ENCODE measurements around the gene TCF3.
"Not testable (repeated sequence)": the region's sequence is repeated elsewhere in the genome, so short reads cannot be mapped to it uniquely, and the experiment has no call there.

TCF3 gene

GRCh38 chr19:1672769-1673644 is 20.6 kb upstream of the TCF3 start:
- no peak for DNase-seq

- DNase-seq: no peak
These were observed 19.8 kb upstream of the TCF3 start for GRCh38 chr19:1672038-1672768.

DNA sequence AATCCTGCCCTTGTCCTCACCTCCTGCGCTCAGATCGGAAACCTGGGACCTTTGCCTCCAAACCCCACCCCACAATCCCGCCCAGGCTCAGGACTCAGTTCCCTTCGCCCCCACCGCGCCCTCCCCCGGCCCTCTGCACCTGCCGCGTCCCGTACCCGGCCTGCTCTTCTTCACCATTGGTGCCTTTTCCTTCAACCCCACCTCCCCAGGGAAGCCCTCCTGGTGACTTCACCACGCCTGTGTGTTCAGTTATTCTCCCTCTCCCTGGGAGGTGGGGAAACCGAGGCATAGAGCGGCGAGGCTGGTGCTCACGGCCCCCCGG is 19.3 kb upstream of the TCF3 start:
- no peak for DNase-seq

DNA sequence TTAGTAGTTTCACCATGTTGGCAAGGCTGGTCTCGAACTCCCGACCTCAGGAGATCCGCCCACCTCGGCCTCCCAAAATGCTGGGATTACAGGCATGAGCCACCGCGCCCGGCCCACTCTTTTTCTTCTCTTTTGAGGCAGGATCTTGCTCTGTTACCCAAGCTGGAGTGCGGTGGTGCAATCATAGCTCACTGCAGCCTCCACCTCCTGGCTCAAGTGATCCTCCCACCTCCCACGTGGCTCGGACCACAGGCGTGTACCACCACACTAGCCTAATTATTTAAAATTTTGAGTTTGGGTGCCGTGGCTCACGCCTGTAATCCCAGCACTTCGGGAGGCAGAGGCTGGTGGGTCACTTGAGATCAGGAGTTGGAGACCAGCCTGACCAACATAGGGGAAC is 18.3 kb upstream of the TCF3 start:
- not testable (repeated sequence) for DNase-seq

DNA sequence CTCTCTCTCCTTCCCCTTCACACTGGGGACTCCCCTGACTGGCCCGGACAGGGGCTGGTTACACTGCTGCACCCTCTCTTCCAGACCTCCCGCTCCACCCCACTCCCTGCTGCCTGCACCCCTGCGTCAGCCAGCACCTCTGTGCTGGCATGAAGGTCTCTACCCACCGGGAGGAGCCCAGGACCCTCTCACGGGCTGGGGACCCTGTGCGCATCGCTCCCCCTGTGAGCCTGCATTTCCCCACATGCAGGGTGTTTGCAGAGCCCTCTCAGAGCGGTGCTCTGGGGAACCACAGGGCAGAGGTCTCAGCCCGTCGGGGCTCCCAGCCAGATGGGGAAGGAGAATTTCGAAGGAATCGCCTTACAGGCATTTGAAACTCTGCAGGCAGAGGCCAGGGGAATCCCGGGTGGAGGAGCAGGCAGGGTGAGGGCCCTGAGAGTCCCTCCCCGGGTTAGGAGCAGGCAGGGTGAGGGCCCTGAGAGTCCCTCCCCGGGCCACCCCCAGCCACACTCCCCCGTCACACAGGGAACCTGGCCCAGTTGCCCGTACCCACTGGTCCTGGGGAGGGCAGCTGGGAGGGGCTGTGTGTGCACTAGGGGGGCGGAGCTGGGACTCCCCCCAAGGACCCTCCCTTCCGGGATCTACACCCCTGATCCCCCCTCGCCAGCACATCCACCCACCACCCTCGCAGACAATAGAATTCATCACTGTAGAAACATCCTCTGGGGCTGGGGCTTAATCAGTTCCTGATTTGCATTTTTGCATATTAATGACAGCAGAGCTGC is 16.3 kb upstream of the TCF3 start:
- DNase-seq: no peak

GRCh38 chr19:1668048-1668485 is 15.7 kb upstream of the TCF3 start:
- DNase-seq: no peak

- DNase-seq: no peak
These were observed 13.2 kb upstream of the TCF3 start for GRCh38 chr19:1665565-1666047.

- no peak for DNase-seq
These were observed 11.4 kb upstream of the TCF3 start for GRCh38 chr19:1663852-1664251.

DNA sequence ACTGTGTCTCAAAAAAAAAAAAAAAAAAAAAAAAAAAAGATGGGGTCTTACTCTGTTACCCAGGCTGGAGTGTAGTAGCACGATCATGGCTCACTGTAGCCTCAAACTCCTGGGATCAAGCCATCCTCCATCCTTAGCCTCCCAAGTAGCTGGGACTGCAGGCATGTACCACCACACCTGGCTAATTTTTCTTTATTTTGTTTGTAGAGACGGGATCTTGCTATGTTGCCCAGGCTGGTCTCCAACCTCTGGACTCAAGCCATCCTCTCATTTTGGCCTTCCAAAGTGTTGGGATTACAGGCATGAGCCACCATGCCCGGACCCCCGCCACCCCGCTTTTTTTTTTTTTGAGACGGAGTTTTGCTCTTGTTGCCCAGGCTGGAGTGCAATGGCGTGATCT is 10.8 kb upstream of the TCF3 start:
- not testable (repeated sequence) for DNase-seq

- no peak for DNase-seq
These were observed 9.6 kb upstream of the TCF3 start for GRCh38 chr19:1661995-1662394.

DNA sequence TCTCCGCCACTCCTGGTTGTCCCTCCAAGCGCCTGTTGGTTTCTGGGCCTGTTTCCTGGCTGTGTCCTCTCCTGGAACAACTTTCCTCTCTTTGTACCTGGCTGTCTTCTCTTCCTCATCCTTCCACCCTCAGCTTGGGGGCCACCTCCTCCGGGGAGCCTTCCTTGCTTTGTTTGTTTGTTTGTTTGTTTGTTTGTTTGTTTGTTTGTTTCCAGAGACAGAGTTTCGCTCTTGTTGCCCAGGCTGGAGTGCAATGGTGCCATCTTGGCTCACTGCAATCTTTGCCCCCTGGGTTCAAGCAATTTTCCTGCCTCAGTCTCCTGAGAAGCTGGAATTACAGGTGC is 6.6 kb upstream of the TCF3 start:
- no peak for DNase-seq

GRCh38 chr19:1658150-1659083 is 6.0 kb upstream of the TCF3 start:
- DNase-seq: no peak

DNA sequence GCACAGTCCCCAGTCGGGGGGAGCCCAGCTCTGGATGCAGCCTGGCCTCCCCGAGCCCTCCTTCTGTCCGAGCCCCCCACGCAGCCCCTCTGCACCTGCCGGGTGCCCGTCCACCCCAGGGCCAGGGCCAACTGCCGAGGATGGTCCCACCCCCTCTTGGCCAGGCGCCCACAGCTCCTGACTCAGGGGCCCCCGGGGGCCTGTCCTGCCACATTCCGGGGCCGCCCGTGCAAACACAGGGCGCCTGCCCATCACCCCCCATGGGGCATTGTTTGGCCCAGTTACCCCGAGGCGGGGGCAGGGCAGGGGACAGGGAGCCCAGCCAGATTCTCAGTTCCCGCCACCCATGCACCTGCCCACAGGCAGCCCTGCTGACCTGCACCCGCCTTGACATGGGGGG is 5.3 kb upstream of the TCF3 start:
- DNase-seq: no peak

DNA sequence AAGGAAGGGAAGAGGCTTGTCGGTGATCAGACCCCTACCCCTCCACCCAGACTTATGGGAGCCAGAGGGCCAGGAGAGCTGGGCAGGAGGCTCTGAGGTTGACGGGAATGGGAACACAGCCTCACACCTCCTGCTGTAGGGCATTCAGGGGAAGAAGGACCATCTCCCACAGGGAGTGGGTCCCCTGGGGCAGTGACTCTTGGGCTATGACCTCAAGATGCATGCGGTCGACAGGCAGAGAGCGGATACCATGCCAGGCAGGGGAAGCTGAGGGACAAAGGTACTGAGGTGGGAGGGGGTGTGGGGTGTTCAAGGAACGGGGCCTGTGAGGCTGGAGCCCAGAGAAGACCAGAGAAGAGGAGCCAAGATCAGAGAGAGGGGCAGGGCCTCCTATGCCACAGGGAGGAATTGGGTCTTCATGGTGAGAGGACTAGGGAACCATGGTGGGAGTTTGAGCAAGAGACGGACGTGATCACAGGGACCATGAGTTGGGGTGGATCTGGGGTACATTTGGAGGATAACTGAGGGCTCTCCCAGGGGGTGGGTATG is 4.6 kb upstream of the TCF3 start:
- DNase-seq: no peak

- no peak for DNase-seq
These were observed 3.7 kb upstream of the TCF3 start for GRCh38 chr19:1655987-1656608.

DNA sequence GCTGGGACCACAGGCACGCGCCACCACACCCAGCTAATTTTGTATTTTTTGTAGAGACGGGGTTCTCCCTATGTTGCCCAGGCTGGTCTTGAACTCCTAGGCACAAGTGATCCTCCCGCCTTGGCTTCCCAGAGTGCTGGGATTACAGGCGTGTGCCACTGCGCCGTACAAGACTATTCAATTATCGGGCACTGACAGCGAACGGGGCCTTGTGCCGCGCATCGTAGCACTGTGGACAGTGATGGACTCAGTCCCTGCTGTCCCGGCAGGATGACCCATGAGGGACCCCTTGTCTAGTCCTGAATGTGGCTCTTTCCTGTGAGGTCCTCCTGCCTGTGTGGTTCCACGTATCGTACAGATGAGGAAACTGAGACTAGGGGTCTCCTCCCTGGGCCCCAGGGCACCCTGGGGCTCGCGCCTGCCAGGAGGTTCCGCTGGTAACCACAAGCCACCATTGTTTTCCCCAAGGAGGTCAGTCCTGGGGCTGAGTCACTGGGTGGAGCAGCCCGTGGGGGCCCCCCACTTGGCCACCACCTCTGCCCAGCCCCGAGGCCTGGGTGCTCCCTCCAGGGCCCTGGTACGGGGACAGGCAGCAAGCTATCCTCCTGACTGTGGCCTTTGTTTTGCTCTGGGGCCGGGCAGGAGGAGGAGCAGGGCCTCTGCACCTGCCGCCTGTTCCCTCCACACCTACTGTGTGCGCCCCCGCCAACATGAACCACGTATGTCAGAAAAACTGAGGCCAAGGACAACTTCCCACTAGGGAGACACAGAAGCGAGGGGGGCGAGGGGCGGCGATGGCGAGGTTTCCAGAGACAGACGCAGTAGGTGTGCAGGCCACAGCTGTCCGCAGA is 2.9 kb upstream of the TCF3 start:
- DNase-seq: no peak

- DNase-seq: no peak
These were observed 1.9 kb upstream of the TCF3 start for GRCh38 chr19:1654178-1654792.

DNA sequence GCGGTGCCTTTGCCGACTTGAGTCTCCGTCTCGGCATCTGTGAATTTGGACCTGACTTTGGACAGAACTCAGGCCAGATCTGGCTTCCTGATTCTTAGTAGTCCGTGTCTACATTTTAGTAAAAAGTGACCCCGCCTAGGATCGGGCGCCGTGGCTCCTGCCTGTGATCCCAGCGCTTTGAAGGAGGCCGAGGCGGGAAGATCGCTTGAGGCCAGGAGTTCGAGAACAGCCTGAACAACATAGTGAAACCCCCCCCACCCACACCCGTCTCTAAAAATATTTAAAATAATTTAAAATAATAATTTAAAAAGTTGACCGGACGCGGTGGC is 849 bp upstream of the TCF3 start:
- DNase-seq: no peak

- DNase-seq: no peak
These were observed 685 bp downstream of the TCF3 start for GRCh38 chr19:1651568-1652291.

Measured in SHP77 treated with DMSO at 0.1 percent for 48 hours (cell line).